H1 (cell line): ENCODE data around the gene SLC6A19.

Experiments
- ATF2 ChIP-seq: IDR thresholded peaks from 2 replicates; pipeline ENCODE4 v1.6.1; 2012; ENCODE audit warnings: low read length, inconsistent platforms
- CEBPB ChIP-seq: IDR thresholded peaks from 2 replicates; pipeline ENCODE4 v1.6.1; 2012; ENCODE audit warnings: low read depth, low read length
- CTCF ChIP-seq, 3 experiments: IDR thresholded peaks; 1 replicate in 2 of 3; 2 replicates in 1 of 3; pipeline versions ENCODE4 v1.5.1 to v1.6.1; 2011; ENCODE audit warnings: low read length in 3 of 3, mild to moderate bottlenecking in 3 of 3, inconsistent platforms in 2 of 3, low read depth in 1 of 3, moderate library complexity in 1 of 3; ENCODE audit not compliant: insufficient read depth in 1 of 3; ENCODE audit errors: control extremely low read depth in 1 of 3
- EP300 ChIP-seq, 2 experiments: IDR thresholded peaks; 1 replicate in 1 of 2; 2 replicates in 1 of 2; pipeline ENCODE4 v1.6.1; 2011 to 2012; ENCODE audit warnings: low read depth in 2 of 2, low read length in 2 of 2, mild to moderate bottlenecking in 2 of 2, borderline replicate concordance in 1 of 2, inconsistent platforms in 1 of 2, moderate library complexity in 1 of 2
- POLR2A ChIP-seq, 2 experiments: IDR thresholded peaks; 1 replicate in 1 of 2; 2 replicates in 1 of 2; pipeline ENCODE4 v1.6.1; 2011; ENCODE audit warnings: low read depth in 2 of 2, low read length in 2 of 2, mild to moderate bottlenecking in 2 of 2; ENCODE audit errors: control extremely low read depth in 1 of 2
- RXRA ChIP-seq: IDR thresholded peaks from 2 replicates; pipeline ENCODE4 v1.6.1; 2011; ENCODE audit warnings: low read depth, mild to moderate bottlenecking, low read length, moderate library complexity; ENCODE audit not compliant: insufficient read depth
- YY1 ChIP-seq: IDR thresholded peaks from 2 replicates; pipeline ENCODE4 v1.6.1; 2011; ENCODE audit warnings: low read depth, mild to moderate bottlenecking, low read length

GRCh38 chr5:1205255-1206180, 4.1 kb downstream of the SLC6A19 start:
- TF ChIP-seq CTCF (IDR thresholded peaks at IDR 0.05; ENCODE audit: control extremely low read depth in 1 of 3, insufficient read depth in 1 of 3, low read depth in 1 of 3, low read length in 3 of 3) (no peak), RXRA (no peak), CEBPB (no peak), ATF2 (no peak), POLR2A (IDR thresholded peaks at IDR 0.05; ENCODE audit: control extremely low read depth in 1 of 2, low read depth in 2 of 2, low read length in 2 of 2) (no peak), YY1 (no peak), EP300 (IDR thresholded peaks at IDR 0.05; ENCODE audit: borderline replicate concordance in 1 of 2, low read depth in 2 of 2, low read length in 2 of 2) (no peak)
